Measurements from ENCODE around the gene EEF1AKMT1. TPM values are rescaled to one million over a fixed set of nuclear protein-coding genes. Genes with fewer than 3 reads are reported as not detected.

Gene EEF1AKMT1
- total RNA-seq, 1 experiment from 2014 or later, result 16.5 TPM

- intact Hi-C loops (cut with micrococcal nuclease), result loop anchor here (5.0 kb wide), 1 partner anchor 33 kb away; no protein-coding TSS in a partner anchor
- no TSS peak for BruUV-seq (replicated peaks)
- CTCF ChIA-PET, result interaction anchor here (0.6 to 0.8 kb wide), 2 partner anchors 25 to 50 kb away, joined by 6 to 7 read pairs; no protein-coding TSS in a partner anchor
Observed at GRCh38 chr13:20779405-20779804, 5.6 kb upstream of the EEF1AKMT1 start.

GRCh38 chr13:20778311-20778710 is 4.5 kb upstream of the EEF1AKMT1 start:
- CTCF ChIA-PET, result interaction anchor here (1.1 kb wide), 1 partner anchor 50 kb away, joined by 3 read pairs; no protein-coding TSS in a partner anchor
- intact Hi-C loops (cut with micrococcal nuclease), result loop anchor here (5.0 kb wide), 1 partner anchor 34 kb away; no protein-coding TSS in a partner anchor
- no peak overlapping the region for H3K27ac Mint-ChIP-seq (ENCODE audit: low read depth, unreplicated experiment)
- no peaks in the 10 kb centered on the region for H3K9me3 Mint-ChIP-seq (ENCODE audit: unreplicated experiment)
- POLR2A ChIA-PET, result no interaction called here
- H3K4me1 Mint-ChIP-seq (ENCODE audit: insufficient read depth, unreplicated experiment), result no peaks in the 10 kb centered on the region
- TF ChIP-seq CTCF (IDR thresholded peaks at IDR 0.05; ENCODE audit: unreplicated experiment), result no peak
- no peaks in the 10 kb centered on the region for H3K27me3 Mint-ChIP-seq (ENCODE audit: insufficient read depth, unreplicated experiment)
- H3K4me3 Mint-ChIP-seq (ENCODE audit: unreplicated experiment), result no peak overlapping the region
- H3K36me3 Mint-ChIP-seq (ENCODE audit: insufficient read depth, unreplicated experiment), result peaks cover 40% of the 10 kb centered on the region
- no peak for DNase-seq (ENCODE audit: unreplicated experiment)
- no TSS peak for BruUV-seq (replicated peaks)

More at GRCh38 chr13:20779405-20779804, 5.6 kb upstream of the EEF1AKMT1 start:
- H3K4me1 Mint-ChIP-seq (ENCODE audit: insufficient read depth, unreplicated experiment), result no peaks in the 10 kb centered on the region
- H3K27me3 Mint-ChIP-seq (ENCODE audit: insufficient read depth, unreplicated experiment), result no peaks in the 10 kb centered on the region
- H3K9me3 Mint-ChIP-seq (ENCODE audit: unreplicated experiment), result no peaks in the 10 kb centered on the region
- no peak overlapping the region for H3K4me3 Mint-ChIP-seq (ENCODE audit: unreplicated experiment)
- no peak overlapping the region for H3K27ac Mint-ChIP-seq (ENCODE audit: low read depth, unreplicated experiment)
- no peak for TF ChIP-seq CTCF (IDR thresholded peaks at IDR 0.05; ENCODE audit: unreplicated experiment)
- no peak for DNase-seq (ENCODE audit: unreplicated experiment)
- H3K36me3 Mint-ChIP-seq (ENCODE audit: insufficient read depth, unreplicated experiment), result peaks cover 43% of the 10 kb centered on the region
- POLR2A ChIA-PET, result interaction anchor here (0.6 to 1.0 kb wide), 3 partner anchors 36 to 397 kb away, joined by 3 read pairs; partner anchors contain the start of genes MRPL57 and SKA3

- no peak for DNase-seq (ENCODE audit: unreplicated experiment)
- Mint-ChIP-seq H3K4me3 (ENCODE audit: unreplicated experiment) (no peak overlapping the region), H3K27me3 (ENCODE audit: insufficient read depth, unreplicated experiment) (no peaks in the 10 kb centered on the region), H3K4me1 (ENCODE audit: insufficient read depth, unreplicated experiment) (peaks cover 6% of the 10 kb centered on the region), H3K27ac (ENCODE audit: low read depth, unreplicated experiment) (no peak overlapping the region), H3K36me3 (ENCODE audit: insufficient read depth, unreplicated experiment) (peaks cover 29% of the 10 kb centered on the region), H3K9me3 (ENCODE audit: unreplicated experiment) (no peaks in the 10 kb centered on the region)
- TF ChIP-seq CTCF (IDR thresholded peaks at IDR 0.05; ENCODE audit: unreplicated experiment), result no peak
- intact Hi-C loops (cut with micrococcal nuclease), result loop anchor here (5.0 kb wide), 1 partner anchor 36 kb away; no protein-coding TSS in a partner anchor
- CTCF ChIA-PET, result interaction anchor here (0.7 kb wide), 1 partner anchor 52 kb away, joined by 7 read pairs; no protein-coding TSS in a partner anchor
- BruUV-seq (replicated peaks), result no TSS peak
- POLR2A ChIA-PET, result no interaction called here
Observed at GRCh38 chr13:20776751-20777150, 3.0 kb upstream of the EEF1AKMT1 start.

- DNase-seq (ENCODE audit: unreplicated experiment), result no peak
- H3K4me3 Mint-ChIP-seq (ENCODE audit: unreplicated experiment), result no peak overlapping the region
- TF ChIP-seq CTCF (IDR thresholded peaks at IDR 0.05; ENCODE audit: unreplicated experiment), result no peak
- intact Hi-C loops (cut with micrococcal nuclease), result loop anchor here (5.0 kb wide), 1 partner anchor 36 kb away; no protein-coding TSS in a partner anchor
- peaks cover 29% of the 10 kb centered on the region for H3K36me3 Mint-ChIP-seq (ENCODE audit: insufficient read depth, unreplicated experiment)
- H3K27ac Mint-ChIP-seq (ENCODE audit: low read depth, unreplicated experiment), result no peak overlapping the region
- H3K4me1 Mint-ChIP-seq (ENCODE audit: insufficient read depth, unreplicated experiment), result peaks cover 6% of the 10 kb centered on the region
- BruUV-seq (replicated peaks), result no TSS peak
- H3K27me3 Mint-ChIP-seq (ENCODE audit: insufficient read depth, unreplicated experiment), result no peaks in the 10 kb centered on the region
- POLR2A ChIA-PET, result no interaction called here
- H3K9me3 Mint-ChIP-seq (ENCODE audit: unreplicated experiment), result no peaks in the 10 kb centered on the region
- CTCF ChIA-PET, result interaction anchor here (0.7 kb wide), 1 partner anchor 53 kb away, joined by 7 read pairs; no protein-coding TSS in a partner anchor
Observed at GRCh38 chr13:20775961-20776360, 2.2 kb upstream of the EEF1AKMT1 start.

All from MCF 10A (cell line).